Activated naive CD4-positive, alpha-beta T cell treated with anti-CD3 and anti-CD28 coated beads, Interleukin-2, amount 10 ng/mL, durations not matched to agents 7 days and 5 days (primary cell): ENCODE data around the gene NFASC.

ENCODE experiments used
- CTCF ChIA-PET: fragments of 350-600 bp; sonication (Branson Sonifier 250); formaldehyde crosslinking; loops from one replicate; lab custom pipeline; 2021; ENCODE audit warnings: antibody characterized with exemption; lab: Charles Lee
- DNase-seq: peaks from one replicate; pipeline ENCODE4 v3.0.0-alpha.2; 2020
- H3K27ac Mint-ChIP-seq: one replicate; pipeline ENCODE4 v1.8.0; 2021; ENCODE audit warnings: mild to moderate bottlenecking, moderate library complexity, mixed read lengths
- H3K27me3 Mint-ChIP-seq: one replicate; pipeline ENCODE4 v1.8.0; 2021; ENCODE audit warnings: mild to moderate bottlenecking, mixed read lengths
- H3K36me3 Mint-ChIP-seq: one replicate; pipeline ENCODE4 v1.8.0; 2021; ENCODE audit warnings: mixed read lengths
- H3K4me1 Mint-ChIP-seq: one replicate; pipeline ENCODE4 v1.8.0; 2021; ENCODE audit warnings: mixed read lengths
- H3K4me3 Mint-ChIP-seq: one replicate; pipeline ENCODE4 v1.8.0; 2021; ENCODE audit warnings: mild to moderate bottlenecking, moderate library complexity, mixed read lengths
- H3K9me3 Mint-ChIP-seq: one replicate; pipeline ENCODE4 v1.8.0; 2021; ENCODE audit warnings: mixed read lengths

The NFASC gene

GRCh38 chr1:205068001-205068400 is 197.3 kb downstream of the NFASC start:
- CTCF ChIA-PET, result interaction anchor here (1.0 kb wide), 1 partner anchor 42 kb away, joined by 3 read pairs; no protein-coding TSS in a partner anchor
- no peaks in the 10 kb centered on the region for H3K4me1 Mint-ChIP-seq
- no peaks in the 10 kb centered on the region for H3K9me3 Mint-ChIP-seq
- H3K4me3 Mint-ChIP-seq, result no peak overlapping the region
- peaks cover 8% of the 10 kb centered on the region for H3K27me3 Mint-ChIP-seq
- DNase-seq, result peak; percentile 6
- H3K27ac Mint-ChIP-seq, result no peak overlapping the region
- no peaks in the 10 kb centered on the region for H3K36me3 Mint-ChIP-seq

- no peak overlapping the region for H3K4me3 Mint-ChIP-seq
- peak; percentile 3 for DNase-seq
- no peak overlapping the region for H3K27ac Mint-ChIP-seq
- peaks cover 6% of the 10 kb centered on the region for H3K27me3 Mint-ChIP-seq
- CTCF ChIA-PET, result interaction anchor here (0.5 to 1.0 kb wide), 2 partner anchors 41 to 92 kb away, joined by 3 read pairs; no protein-coding TSS in a partner anchor
- H3K4me1 Mint-ChIP-seq, result no peaks in the 10 kb centered on the region
- H3K9me3 Mint-ChIP-seq, result no peaks in the 10 kb centered on the region
- H3K36me3 Mint-ChIP-seq, result no peaks in the 10 kb centered on the region
These were observed 197.9 kb downstream of the NFASC start for GRCh38 chr1:205068457-205069040.

GRCh38 chr1:205069371-205070125 is 198.9 kb downstream of the NFASC start:
- DNase-seq, result peak; percentile 15
- H3K27ac Mint-ChIP-seq, result no peak overlapping the region
- no peak overlapping the region for H3K4me3 Mint-ChIP-seq
- H3K36me3 Mint-ChIP-seq, result no peaks in the 10 kb centered on the region
- CTCF ChIA-PET, result interaction anchor here (7.7 kb wide), 1 partner anchor 7 kb away, joined by 56 read pairs; no protein-coding TSS in a partner anchor
- H3K27me3 Mint-ChIP-seq, result peaks cover 6% of the 10 kb centered on the region
- no peaks in the 10 kb centered on the region for H3K4me1 Mint-ChIP-seq
- H3K9me3 Mint-ChIP-seq, result no peaks in the 10 kb centered on the region

- CTCF ChIA-PET, result interaction anchor here (1.0 to 7.7 kb wide), 3 partner anchors 9 to 107 kb away, joined by 3 to 56 read pairs (median 4); no protein-coding TSS in a partner anchor
- H3K4me1 Mint-ChIP-seq, result no peaks in the 10 kb centered on the region
These were observed 200.4 kb downstream of the NFASC start for GRCh38 chr1:205071028-205071409.

GRCh38 chr1:205071801-205072200 is 201.1 kb downstream of the NFASC start:
- CTCF ChIA-PET, result interaction anchor here (1.0 to 7.7 kb wide), 3 partner anchors 10 to 106 kb away, joined by 3 to 56 read pairs (median 4); no protein-coding TSS in a partner anchor
- Mint-ChIP-seq H3K27ac (no peak overlapping the region), H3K27me3 (peaks cover 12% of the 10 kb centered on the region), H3K36me3 (no peaks in the 10 kb centered on the region), H3K4me1 (no peaks in the 10 kb centered on the region), H3K4me3 (no peak overlapping the region), H3K9me3 (no peaks in the 10 kb centered on the region)
- no peak for DNase-seq

More at GRCh38 chr1:205071028-205071409, 200.4 kb downstream of the NFASC start:
- DNase-seq, result no peak
- no peaks in the 10 kb centered on the region for H3K9me3 Mint-ChIP-seq
- no peaks in the 10 kb centered on the region for H3K36me3 Mint-ChIP-seq
- H3K27me3 Mint-ChIP-seq, result peaks cover 11% of the 10 kb centered on the region
- H3K4me3 Mint-ChIP-seq, result no peak overlapping the region
- no peak overlapping the region for H3K27ac Mint-ChIP-seq

- CTCF ChIA-PET, result interaction anchor here (1.8 to 7.7 kb wide), 2 partner anchors 10 to 95 kb away, joined by 4 to 56 read pairs; no protein-coding TSS in a partner anchor
- no peaks in the 10 kb centered on the region for H3K36me3 Mint-ChIP-seq
- no peaks in the 10 kb centered on the region for H3K9me3 Mint-ChIP-seq
- H3K27ac Mint-ChIP-seq, result no peak overlapping the region
- peaks cover 12% of the 10 kb centered on the region for H3K27me3 Mint-ChIP-seq
- H3K4me1 Mint-ChIP-seq, result no peaks in the 10 kb centered on the region
- no peak for DNase-seq
- H3K4me3 Mint-ChIP-seq, result no peak overlapping the region
These were observed 201.6 kb downstream of the NFASC start for GRCh38 chr1:205072286-205072685.
